Measurements from ENCODE around the gene LAMA1.

Gene LAMA1

GRCh38 chr18:7011142-7011541 is 106.5 kb downstream of the LAMA1 start:
- no peaks in the 10 kb centered on the region for H3K4me1 ChIP-seq (ENCODE audit: control insufficient read depth, insufficient read depth, low read length)
- peaks cover 5% of the 10 kb centered on the region for H3K36me3 ChIP-seq (ENCODE audit: control insufficient read depth, insufficient read depth, low read length)
- no peak overlapping the region for H3K9ac ChIP-seq (ENCODE audit: low read depth, low read length)
- no peaks in the 10 kb centered on the region for H3K9me3 ChIP-seq (ENCODE audit: control insufficient read depth, insufficient read depth, low read length)
- no peak overlapping the region for H3K4me3 ChIP-seq (ENCODE audit: low read depth, low read length)
- no peaks in the 10 kb centered on the region for H3K27me3 ChIP-seq (ENCODE audit: control insufficient read depth, insufficient read depth, low read length)

GRCh38 chr18:7004009-7004408 is 113.6 kb downstream of the LAMA1 start:
- Histone ChIP-seq H3K36me3 (ENCODE audit: control insufficient read depth, insufficient read depth, low read length) (no peaks in the 10 kb centered on the region), H3K27me3 (ENCODE audit: control insufficient read depth, insufficient read depth, low read length) (no peaks in the 10 kb centered on the region), H3K4me1 (ENCODE audit: control insufficient read depth, insufficient read depth, low read length) (no peaks in the 10 kb centered on the region), H3K9ac (ENCODE audit: low read depth, low read length) (no peak overlapping the region), H3K9me3 (ENCODE audit: control insufficient read depth, insufficient read depth, low read length) (no peaks in the 10 kb centered on the region), H3K4me3 (ENCODE audit: low read depth, low read length) (no peak overlapping the region)

- Histone ChIP-seq H3K27me3 (ENCODE audit: control insufficient read depth, insufficient read depth, low read length) (no peaks in the 10 kb centered on the region), H3K4me1 (ENCODE audit: control insufficient read depth, insufficient read depth, low read length) (no peaks in the 10 kb centered on the region), H3K36me3 (ENCODE audit: control insufficient read depth, insufficient read depth, low read length) (no peaks in the 10 kb centered on the region), H3K4me3 (ENCODE audit: low read depth, low read length) (no peak overlapping the region), H3K9me3 (ENCODE audit: control insufficient read depth, insufficient read depth, low read length) (no peaks in the 10 kb centered on the region), H3K9ac (ENCODE audit: low read depth, low read length) (no peak overlapping the region)
These were observed 115.5 kb downstream of the LAMA1 start for GRCh38 chr18:7002107-7002506.

GRCh38 chr18:7000484-7001096 is 117.0 kb downstream of the LAMA1 start:
- no peaks in the 10 kb centered on the region for H3K27me3 ChIP-seq (ENCODE audit: control insufficient read depth, insufficient read depth, low read length)
- no peak overlapping the region for H3K4me3 ChIP-seq (ENCODE audit: low read depth, low read length)
- no peak overlapping the region for H3K9ac ChIP-seq (ENCODE audit: low read depth, low read length)
- H3K9me3 ChIP-seq (ENCODE audit: control insufficient read depth, insufficient read depth, low read length): no peaks in the 10 kb centered on the region
- H3K4me1 ChIP-seq (ENCODE audit: control insufficient read depth, insufficient read depth, low read length): no peaks in the 10 kb centered on the region
- no peaks in the 10 kb centered on the region for H3K36me3 ChIP-seq (ENCODE audit: control insufficient read depth, insufficient read depth, low read length)

- Histone ChIP-seq H3K4me1 (ENCODE audit: control insufficient read depth, insufficient read depth, low read length) (no peaks in the 10 kb centered on the region), H3K36me3 (ENCODE audit: control insufficient read depth, insufficient read depth, low read length) (no peaks in the 10 kb centered on the region), H3K27me3 (ENCODE audit: control insufficient read depth, insufficient read depth, low read length) (no peaks in the 10 kb centered on the region), H3K9ac (ENCODE audit: low read depth, low read length) (no peak overlapping the region), H3K9me3 (ENCODE audit: control insufficient read depth, insufficient read depth, low read length) (no peaks in the 10 kb centered on the region), H3K4me3 (ENCODE audit: low read depth, low read length) (no peak overlapping the region)
These were observed 119.8 kb downstream of the LAMA1 start for GRCh38 chr18:6997808-6998207.

- Histone ChIP-seq H3K9me3 (ENCODE audit: control insufficient read depth, insufficient read depth, low read length) (no peaks in the 10 kb centered on the region), H3K4me1 (ENCODE audit: control insufficient read depth, insufficient read depth, low read length) (no peaks in the 10 kb centered on the region), H3K4me3 (ENCODE audit: low read depth, low read length) (no peak overlapping the region), H3K27me3 (ENCODE audit: control insufficient read depth, insufficient read depth, low read length) (no peaks in the 10 kb centered on the region), H3K9ac (ENCODE audit: low read depth, low read length) (no peak overlapping the region), H3K36me3 (ENCODE audit: control insufficient read depth, insufficient read depth, low read length) (no peaks in the 10 kb centered on the region)
These were observed 122.7 kb downstream of the LAMA1 start for GRCh38 chr18:6994771-6995430.

GRCh38 chr18:6994056-6994770 is 123.4 kb downstream of the LAMA1 start:
- Histone ChIP-seq H3K36me3 (ENCODE audit: control insufficient read depth, insufficient read depth, low read length) (no peaks in the 10 kb centered on the region), H3K4me3 (ENCODE audit: low read depth, low read length) (no peak overlapping the region), H3K9ac (ENCODE audit: low read depth, low read length) (no peak overlapping the region), H3K27me3 (ENCODE audit: control insufficient read depth, insufficient read depth, low read length) (no peaks in the 10 kb centered on the region), H3K4me1 (ENCODE audit: control insufficient read depth, insufficient read depth, low read length) (no peaks in the 10 kb centered on the region), H3K9me3 (ENCODE audit: control insufficient read depth, insufficient read depth, low read length) (no peaks in the 10 kb centered on the region)

- Histone ChIP-seq H3K4me3 (ENCODE audit: low read depth, low read length) (no peak overlapping the region), H3K9me3 (ENCODE audit: control insufficient read depth, insufficient read depth, low read length) (no peaks in the 10 kb centered on the region), H3K9ac (ENCODE audit: low read depth, low read length) (no peak overlapping the region), H3K27me3 (ENCODE audit: control insufficient read depth, insufficient read depth, low read length) (no peaks in the 10 kb centered on the region), H3K36me3 (ENCODE audit: control insufficient read depth, insufficient read depth, low read length) (no peaks in the 10 kb centered on the region), H3K4me1 (ENCODE audit: control insufficient read depth, insufficient read depth, low read length) (no peaks in the 10 kb centered on the region)
These were observed 124.8 kb downstream of the LAMA1 start for GRCh38 chr18:6992761-6993160.

GRCh38 chr18:6983366-6983765 is 134.2 kb downstream of the LAMA1 start:
- Histone ChIP-seq H3K4me3 (ENCODE audit: low read depth, low read length) (no peak overlapping the region), H3K4me1 (ENCODE audit: control insufficient read depth, insufficient read depth, low read length) (no peaks in the 10 kb centered on the region), H3K27me3 (ENCODE audit: control insufficient read depth, insufficient read depth, low read length) (no peaks in the 10 kb centered on the region), H3K9me3 (ENCODE audit: control insufficient read depth, insufficient read depth, low read length) (no peaks in the 10 kb centered on the region), H3K36me3 (ENCODE audit: control insufficient read depth, insufficient read depth, low read length) (no peaks in the 10 kb centered on the region), H3K9ac (ENCODE audit: low read depth, low read length) (no peak overlapping the region)

- Histone ChIP-seq H3K27me3 (ENCODE audit: control insufficient read depth, insufficient read depth, low read length) (no peaks in the 10 kb centered on the region), H3K4me1 (ENCODE audit: control insufficient read depth, insufficient read depth, low read length) (no peaks in the 10 kb centered on the region), H3K36me3 (ENCODE audit: control insufficient read depth, insufficient read depth, low read length) (peaks cover 4% of the 10 kb centered on the region), H3K9ac (ENCODE audit: low read depth, low read length) (no peak overlapping the region), H3K9me3 (ENCODE audit: control insufficient read depth, insufficient read depth, low read length) (no peaks in the 10 kb centered on the region), H3K4me3 (ENCODE audit: low read depth, low read length) (no peak overlapping the region)
These were observed 135.2 kb downstream of the LAMA1 start for GRCh38 chr18:6982398-6982797.

- no peaks in the 10 kb centered on the region for H3K9me3 ChIP-seq (ENCODE audit: control insufficient read depth, insufficient read depth, low read length)
- peaks cover 4% of the 10 kb centered on the region for H3K36me3 ChIP-seq (ENCODE audit: control insufficient read depth, insufficient read depth, low read length)
- no peaks in the 10 kb centered on the region for H3K4me1 ChIP-seq (ENCODE audit: control insufficient read depth, insufficient read depth, low read length)
- no peak overlapping the region for H3K9ac ChIP-seq (ENCODE audit: low read depth, low read length)
- H3K4me3 ChIP-seq (ENCODE audit: low read depth, low read length): no peak overlapping the region
- H3K27me3 ChIP-seq (ENCODE audit: control insufficient read depth, insufficient read depth, low read length): no peaks in the 10 kb centered on the region
These were observed 137.2 kb downstream of the LAMA1 start for GRCh38 chr18:6980363-6980762.

GRCh38 chr18:6979954-6980353 is 137.6 kb downstream of the LAMA1 start:
- Histone ChIP-seq H3K4me3 (ENCODE audit: low read depth, low read length) (no peak overlapping the region), H3K4me1 (ENCODE audit: control insufficient read depth, insufficient read depth, low read length) (no peaks in the 10 kb centered on the region), H3K9me3 (ENCODE audit: control insufficient read depth, insufficient read depth, low read length) (no peaks in the 10 kb centered on the region), H3K9ac (ENCODE audit: low read depth, low read length) (no peak overlapping the region), H3K27me3 (ENCODE audit: control insufficient read depth, insufficient read depth, low read length) (no peaks in the 10 kb centered on the region), H3K36me3 (ENCODE audit: control insufficient read depth, insufficient read depth, low read length) (peaks cover 4% of the 10 kb centered on the region)
